ENCODE measurements around the gene OSBP. TPM values are rescaled to one million over a fixed set of nuclear protein-coding genes. Genes with fewer than 3 reads are reported as not detected.
"Not testable (repeated sequence)": the region's sequence is repeated elsewhere in the genome, so short reads cannot be mapped to it uniquely, and the experiment has no call there.

Gene OSBP
- total and polyA plus RNA-seq, 4 donors, result 15.0 to 42.4 (median 29.9) TPM

DNA sequence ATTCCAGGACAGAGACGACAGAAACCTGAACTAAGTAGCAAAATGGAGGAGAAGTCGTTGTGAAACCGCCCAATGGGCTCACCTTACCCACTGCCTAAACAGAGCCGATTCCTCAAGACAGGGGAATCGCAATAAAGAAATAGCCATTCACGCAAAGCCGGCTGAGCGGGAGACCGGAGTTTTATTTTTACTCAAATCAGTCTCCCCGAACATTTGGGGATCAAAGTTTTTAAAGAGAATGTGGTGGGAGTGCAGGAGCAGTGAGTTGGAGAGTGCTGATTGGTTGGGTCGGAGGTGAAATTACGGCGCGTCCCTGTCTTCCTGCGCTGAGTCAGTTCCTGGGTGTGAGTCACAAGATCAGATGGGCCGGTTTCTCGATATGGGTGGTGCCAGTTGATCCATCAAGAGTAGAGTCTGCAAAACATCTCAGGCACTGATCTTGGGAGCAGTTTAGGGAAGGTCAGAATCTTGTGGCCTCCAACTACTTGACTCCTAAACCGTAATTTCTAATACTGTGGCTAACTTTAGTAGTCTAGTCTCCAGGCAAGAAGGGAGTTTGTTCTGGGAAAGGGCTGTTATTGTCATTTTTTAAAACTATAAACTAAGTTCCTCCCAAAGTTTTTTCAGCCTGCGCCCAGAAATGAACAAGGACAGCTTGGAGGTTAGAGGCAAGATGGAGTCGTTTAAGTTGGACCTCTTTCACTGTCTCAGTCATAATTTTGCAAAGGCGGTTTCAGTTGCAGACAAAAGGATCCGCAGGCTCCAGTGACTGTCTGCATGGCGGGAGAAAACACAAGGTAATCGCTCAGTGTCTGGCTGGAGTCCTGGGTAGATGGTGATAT, 70.2 kb downstream of the OSBP start:
- no peaks in the 10 kb centered on the region for H3K4me1 ChIP-seq (ENCODE audit: control insufficient read depth in 1 of 2, insufficient read depth in 2 of 2, low read length in 2 of 2)
- H3K27ac ChIP-seq (ENCODE audit: low read depth in 1 of 2, low read length in 2 of 2), result no peak overlapping the region
- no peaks in the 10 kb centered on the region for H3K9me3 ChIP-seq (ENCODE audit: control insufficient read depth, low read length)
- DNase-seq (no peak), ATAC-seq (ENCODE audit: low FRiP score) (no peak)
- intact Hi-C loops (cut with DNase I), result no loop called here
- WGBS, 2 donors, result 88 to 93% methylated on average over 24 of the region's 24 CpGs
- no peak overlapping the region for H3K4me3 ChIP-seq (ENCODE audit: low read length in 2 of 2)
- H3K36me3 ChIP-seq (ENCODE audit: control insufficient read depth in 1 of 2, insufficient read depth in 2 of 2, low read length in 1 of 2), result no peaks in the 10 kb centered on the region
- H3K27me3 ChIP-seq (ENCODE audit: control insufficient read depth in 1 of 2, insufficient read depth in 2 of 2, low read length in 1 of 2), result no peaks in the 10 kb centered on the region

DNA sequence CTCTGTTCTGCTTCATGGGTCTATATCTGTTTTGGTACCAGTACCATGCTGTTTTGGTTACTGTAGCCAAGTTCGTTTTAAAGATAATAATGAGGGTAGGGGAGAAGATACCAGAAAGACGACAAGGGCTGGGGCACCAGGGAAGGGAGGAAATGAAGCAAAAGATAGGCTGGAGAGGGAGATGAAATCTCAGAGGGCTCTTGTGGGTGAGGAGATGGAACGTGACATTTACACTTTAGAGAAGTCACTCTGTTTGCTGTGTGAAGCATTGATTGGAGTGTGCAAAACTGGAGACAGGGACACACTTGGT, 70.8 kb downstream of the OSBP start:
- H3K36me3 ChIP-seq (ENCODE audit: control insufficient read depth in 1 of 2, insufficient read depth in 2 of 2, low read length in 1 of 2), result no peaks in the 10 kb centered on the region
- ATAC-seq (ENCODE audit: low FRiP score) (no peak), DNase-seq (no peak)
- H3K27ac ChIP-seq (ENCODE audit: low read depth in 1 of 2, low read length in 2 of 2), result no peak overlapping the region
- intact Hi-C loops (cut with DNase I), result loop anchor here in 1 of 2 donors (5.0 kb wide), 1 partner anchor 132 kb away; no protein-coding TSS in a partner anchor
- WGBS, 2 donors, result 78% methylated on average over 3 of the region's 3 CpGs
- H3K27me3 ChIP-seq (ENCODE audit: control insufficient read depth in 1 of 2, insufficient read depth in 2 of 2, low read length in 1 of 2), result no peaks in the 10 kb centered on the region
- H3K4me1 ChIP-seq (ENCODE audit: control insufficient read depth in 1 of 2, insufficient read depth in 2 of 2, low read length in 2 of 2), result no peaks in the 10 kb centered on the region
- no peak overlapping the region for H3K4me3 ChIP-seq (ENCODE audit: low read length in 2 of 2)
- no peaks in the 10 kb centered on the region for H3K9me3 ChIP-seq (ENCODE audit: control insufficient read depth, low read length)

- intact Hi-C loops (cut with DNase I), result loop anchor here in 1 of 2 donors (5.0 kb wide), 1 partner anchor 134 kb away; no protein-coding TSS in a partner anchor
- H3K9me3 ChIP-seq (ENCODE audit: control insufficient read depth, low read length); ATAC-seq (ENCODE audit: low FRiP score); H3K27me3 ChIP-seq (ENCODE audit: control insufficient read depth in 1 of 2, insufficient read depth in 2 of 2, low read length in 1 of 2); DNase-seq; H3K4me3 ChIP-seq (ENCODE audit: low read length in 2 of 2); H3K4me1 ChIP-seq (ENCODE audit: control insufficient read depth in 1 of 2, insufficient read depth in 2 of 2, low read length in 2 of 2); H3K36me3 ChIP-seq (ENCODE audit: control insufficient read depth in 1 of 2, insufficient read depth in 2 of 2, low read length in 1 of 2); H3K27ac ChIP-seq (ENCODE audit: low read depth in 1 of 2, low read length in 2 of 2): not testable (repeated sequence)
- 78 to 84% methylated on average over 3 of the region's 3 CpGs for WGBS, 2 donors
Observed at GRCh38 chr11:59543713-59544112, 71.9 kb downstream of the OSBP start.

- no peak for ATAC-seq (ENCODE audit: low FRiP score)
- no peak for DNase-seq
- Histone ChIP-seq H3K27ac (ENCODE audit: low read depth in 1 of 2, low read length in 2 of 2) (no peak overlapping the region), H3K4me1 (ENCODE audit: control insufficient read depth in 1 of 2, insufficient read depth in 2 of 2, low read length in 2 of 2) (no peaks in the 10 kb centered on the region), H3K4me3 (ENCODE audit: low read length in 2 of 2) (no peak overlapping the region), H3K27me3 (ENCODE audit: control insufficient read depth in 1 of 2, insufficient read depth in 2 of 2, low read length in 1 of 2) (no peaks in the 10 kb centered on the region), H3K9me3 (ENCODE audit: control insufficient read depth, low read length) (no peaks in the 10 kb centered on the region), H3K36me3 (ENCODE audit: control insufficient read depth in 1 of 2, insufficient read depth in 2 of 2, low read length in 1 of 2) (no peaks in the 10 kb centered on the region)
- intact Hi-C loops (cut with DNase I), result loop anchor here in 1 of 2 donors (5.0 kb wide), 1 partner anchor 135 kb away; no protein-coding TSS in a partner anchor
- 84 to 87% methylated on average over 3 of the region's 3 CpGs for WGBS, 2 donors
Observed at GRCh38 chr11:59542142-59542810, 73.3 kb downstream of the OSBP start.

DNA sequence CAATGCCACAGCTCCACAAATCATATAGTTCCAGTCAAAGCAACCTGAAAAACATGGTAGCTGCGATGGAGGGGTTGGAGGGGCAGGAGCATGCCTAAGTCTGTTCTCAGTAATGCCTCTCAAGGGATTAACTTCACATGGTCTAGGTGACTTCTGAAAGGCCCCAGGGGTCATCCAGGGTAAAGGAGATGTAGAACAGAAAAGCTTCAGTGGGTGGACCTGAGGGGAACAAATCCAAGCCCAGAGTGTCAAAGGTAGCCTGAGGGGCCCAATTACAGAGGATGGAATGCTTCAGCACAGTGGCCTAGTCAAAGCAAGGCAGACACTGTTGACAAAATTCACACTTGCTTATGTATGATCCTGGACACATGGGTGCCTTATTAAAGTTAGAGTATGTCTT, 80.9 kb downstream of the OSBP start:
- no peaks in the 10 kb centered on the region for H3K9me3 ChIP-seq (ENCODE audit: control insufficient read depth, low read length)
- H3K4me1 ChIP-seq (ENCODE audit: control insufficient read depth in 1 of 2, insufficient read depth in 2 of 2, low read length in 2 of 2), result no peaks in the 10 kb centered on the region
- no peaks in the 10 kb centered on the region for H3K27me3 ChIP-seq (ENCODE audit: control insufficient read depth in 1 of 2, insufficient read depth in 2 of 2, low read length in 1 of 2)
- no peak overlapping the region for H3K27ac ChIP-seq (ENCODE audit: low read depth in 1 of 2, low read length in 2 of 2)
- no peak for DNase-seq
- 34 to 49% methylated on average over 1 of the region's 1 CpG for WGBS, 2 donors
- no peaks in the 10 kb centered on the region for H3K36me3 ChIP-seq (ENCODE audit: control insufficient read depth in 1 of 2, insufficient read depth in 2 of 2, low read length in 1 of 2)
- intact Hi-C loops (cut with DNase I), result loop anchor here (5.0 to 10.0 kb wide), 2 partner anchors 148 to 270 kb away; no protein-coding TSS in a partner anchor
- H3K4me3 ChIP-seq (ENCODE audit: low read length in 2 of 2), result no peak overlapping the region
- ATAC-seq (ENCODE audit: low FRiP score), result no peak

- Histone ChIP-seq H3K4me1 (ENCODE audit: control insufficient read depth in 1 of 2, insufficient read depth in 2 of 2, low read length in 2 of 2) (no peaks in the 10 kb centered on the region), H3K9me3 (ENCODE audit: control insufficient read depth, low read length) (no peaks in the 10 kb centered on the region), H3K36me3 (ENCODE audit: control insufficient read depth in 1 of 2, insufficient read depth in 2 of 2, low read length in 1 of 2) (no peaks in the 10 kb centered on the region), H3K27ac (ENCODE audit: low read depth in 1 of 2, low read length in 2 of 2) (no peak overlapping the region), H3K4me3 (ENCODE audit: low read length in 2 of 2) (no peak overlapping the region), H3K27me3 (ENCODE audit: control insufficient read depth in 1 of 2, insufficient read depth in 2 of 2, low read length in 1 of 2) (no peaks in the 10 kb centered on the region)
- ATAC-seq (ENCODE audit: low FRiP score) (no peak), DNase-seq (no peak)
- WGBS, 2 donors, result 84 to 89% methylated on average over 2 of the region's 2 CpGs
- intact Hi-C loops (cut with DNase I), result loop anchor here (10.0 kb wide), 1 partner anchor 272 kb away; no protein-coding TSS in a partner anchor
Observed at GRCh38 chr11:59532620-59533019, 83.0 kb downstream of the OSBP start.

DNA sequence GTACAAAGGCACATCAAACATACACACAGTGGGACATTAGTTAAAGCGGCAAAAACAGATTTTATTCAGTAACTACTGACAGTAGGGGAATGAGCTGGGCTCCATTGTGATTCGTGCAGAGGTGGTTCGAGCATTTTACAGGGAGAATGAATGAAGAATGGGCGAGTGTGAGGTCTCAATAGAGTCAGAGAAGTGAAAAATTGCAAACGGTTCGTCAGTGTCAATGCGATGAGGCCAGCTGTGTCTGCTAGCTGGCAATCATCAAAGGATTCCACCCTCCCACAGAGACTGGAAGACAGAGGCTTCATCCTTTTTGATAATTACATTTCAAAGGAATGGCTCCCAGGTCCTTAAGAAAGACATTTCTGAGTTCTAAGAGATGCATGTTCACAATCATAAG, 86.9 kb downstream of the OSBP start:
- H3K9me3 ChIP-seq (ENCODE audit: control insufficient read depth, low read length), result no peaks in the 10 kb centered on the region
- no peak overlapping the region for H3K27ac ChIP-seq (ENCODE audit: low read depth in 1 of 2, low read length in 2 of 2)
- WGBS, 2 donors, result 55 to 57% methylated on average over 7 of the region's 7 CpGs
- ATAC-seq (ENCODE audit: low FRiP score) (no peak), DNase-seq (no peak)
- H3K4me1 ChIP-seq (ENCODE audit: control insufficient read depth in 1 of 2, insufficient read depth in 2 of 2, low read length in 2 of 2), result no peaks in the 10 kb centered on the region
- no peak overlapping the region for H3K4me3 ChIP-seq (ENCODE audit: low read length in 2 of 2)
- no peaks in the 10 kb centered on the region for H3K27me3 ChIP-seq (ENCODE audit: control insufficient read depth in 1 of 2, insufficient read depth in 2 of 2, low read length in 1 of 2)
- intact Hi-C loops (cut with DNase I), result no loop called here
- no peaks in the 10 kb centered on the region for H3K36me3 ChIP-seq (ENCODE audit: control insufficient read depth in 1 of 2, insufficient read depth in 2 of 2, low read length in 1 of 2)

Measured in aorta (tissue), 5 donors.